Loucy (cell line): Measurements from ENCODE around the gene POU3F1.

Experiments used
- EZH2phosphoT487 ChIP-seq: fragments of 200-600 bp; IDR thresholded peaks from 2 replicates; pipeline ENCODE4 v1.6.1; 2018; ENCODE audit warnings: antibody characterized with exemption, mild to moderate bottlenecking, moderate library complexity, borderline replicate concordance
- TF ChIP-seq, protein P1 (sequence below): fragments of 200-600 bp; sonication (generic); conservative IDR thresholded peaks from 2 replicates; pipeline ENCODE4 v1.5.1; 2014; ENCODE audit warnings: mild to moderate bottlenecking, antibody characterized with exemption, low read length

DNA sequence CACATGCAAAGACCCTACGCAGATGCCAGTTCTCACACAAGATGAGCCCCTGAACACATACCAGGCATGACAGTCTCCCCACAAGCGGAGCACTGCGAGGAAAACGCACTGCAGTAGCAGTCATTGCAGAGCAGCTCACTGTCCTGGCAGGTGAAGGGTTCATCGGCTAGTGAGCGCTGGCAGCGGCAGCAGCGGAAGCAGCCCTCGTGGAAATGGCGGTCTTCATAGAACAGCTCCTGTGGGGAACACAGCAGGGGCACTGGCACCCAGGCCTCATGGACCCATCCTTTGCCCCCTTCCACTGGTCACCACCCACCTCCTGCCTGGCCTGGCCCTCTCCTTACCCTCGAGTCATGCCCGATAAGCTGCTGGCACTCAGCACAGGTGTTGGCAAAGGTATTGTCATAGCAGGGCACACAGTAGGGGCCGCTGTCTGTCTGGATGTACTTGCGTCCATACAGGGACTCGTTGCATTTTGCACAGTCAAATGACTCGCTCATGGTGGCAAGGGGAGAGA lies 47.6 kb downstream of the POU3F1 start:
- TF ChIP-seq, protein P1, sequence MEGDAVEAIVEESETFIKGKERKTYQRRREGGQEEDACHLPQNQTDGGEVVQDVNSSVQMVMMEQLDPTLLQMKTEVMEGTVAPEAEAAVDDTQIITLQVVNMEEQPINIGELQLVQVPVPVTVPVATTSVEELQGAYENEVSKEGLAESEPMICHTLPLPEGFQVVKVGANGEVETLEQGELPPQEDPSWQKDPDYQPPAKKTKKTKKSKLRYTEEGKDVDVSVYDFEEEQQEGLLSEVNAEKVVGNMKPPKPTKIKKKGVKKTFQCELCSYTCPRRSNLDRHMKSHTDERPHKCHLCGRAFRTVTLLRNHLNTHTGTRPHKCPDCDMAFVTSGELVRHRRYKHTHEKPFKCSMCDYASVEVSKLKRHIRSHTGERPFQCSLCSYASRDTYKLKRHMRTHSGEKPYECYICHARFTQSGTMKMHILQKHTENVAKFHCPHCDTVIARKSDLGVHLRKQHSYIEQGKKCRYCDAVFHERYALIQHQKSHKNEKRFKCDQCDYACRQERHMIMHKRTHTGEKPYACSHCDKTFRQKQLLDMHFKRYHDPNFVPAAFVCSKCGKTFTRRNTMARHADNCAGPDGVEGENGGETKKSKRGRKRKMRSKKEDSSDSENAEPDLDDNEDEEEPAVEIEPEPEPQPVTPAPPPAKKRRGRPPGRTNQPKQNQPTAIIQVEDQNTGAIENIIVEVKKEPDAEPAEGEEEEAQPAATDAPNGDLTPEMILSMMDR, result no peak
- TF ChIP-seq EZH2phosphoT487, result no peak
